H1 (cell line): ENCODE measurements around the gene EEF2K. TPM values are rescaled to one million over a fixed set of nuclear protein-coding genes. Genes with fewer than 3 reads are reported as not detected.

Experiments used
- CTCF ChIA-PET: fragments of 300-600 bp; sonication (Branson Sonifier 250); formaldehyde crosslinking; loops from one replicate; lab custom pipeline; 2021; ENCODE audit not compliant: partially characterized antibody; lab: Charles Lee
- POLR2A ChIA-PET: fragments of 300-600 bp; sonication (Branson Sonifier 250); formaldehyde crosslinking; loops from one replicate; lab custom pipeline; 2021; ENCODE audit warnings: inconsistent platforms; ENCODE audit not compliant: partially characterized antibody; lab: Charles Lee
- DNase-seq, 2 experiments: peaks; one replicate each; pipeline versions ENCODE4 v3.0.0 to v3.0.0-alpha.2; 2010 to 2022; ENCODE audit warnings: low spot score in 2 of 2, low read depth in 1 of 2, mixed read lengths in 1 of 2
- FAIRE-seq: peaks from 2 replicates; lab custom pipeline; 2011; peaks lifted over from hg19 to GRCh38; lab: Jason Lieb, UNC
- H2AFZ ChIP-seq: 2 replicates; pipeline ENCODE4 v1.8.1; 2012; ENCODE audit warnings: low read length, inconsistent platforms
- H2AK5ac ChIP-seq: 2 replicates; pipeline ENCODE4 v1.6.1; 2013; ENCODE audit warnings: low read depth, low read length
- H2BK120ac ChIP-seq: replicated peaks from 2 replicates; pipeline ENCODE3; 2013; ENCODE audit warnings: low read depth, low read length, inconsistent platforms
- H2BK12ac ChIP-seq: 2 replicates; pipeline ENCODE4 v1.6.1; 2013; ENCODE audit warnings: low read depth, low read length
- H2BK15ac ChIP-seq: 2 replicates; pipeline ENCODE4 v1.6.1; 2013; ENCODE audit warnings: low read length
- H2BK20ac ChIP-seq: 2 replicates; pipeline ENCODE4 v1.6.1; 2013; ENCODE audit warnings: low read length
- H2BK5ac ChIP-seq: 2 replicates; pipeline ENCODE4 v1.6.1; 2013; ENCODE audit warnings: low read depth, low read length
- H3K14ac ChIP-seq: 2 replicates; pipeline ENCODE4 v1.6.1; 2013; ENCODE audit warnings: inconsistent platforms; ENCODE audit not compliant: insufficient read length
- H3K18ac ChIP-seq: 2 replicates; pipeline ENCODE4 v1.6.1; 2013; ENCODE audit warnings: low read length; ENCODE audit errors: extremely low read depth
- H3K23ac ChIP-seq: 2 replicates; pipeline ENCODE4 v1.6.1; 2013; ENCODE audit warnings: inconsistent platforms; ENCODE audit not compliant: insufficient read length
- H3K23me2 ChIP-seq: 2 replicates; pipeline ENCODE4 v1.6.1; 2013; ENCODE audit warnings: low read depth, low read length
- H3K27ac ChIP-seq: 2 replicates; pipeline ENCODE4 v1.6.1; 2011; ENCODE audit warnings: low read depth, low read length, inconsistent platforms
- H3K27me3 ChIP-seq, 4 experiments: replicated peaks in 1 of 4; 1 replicate in 1 of 4; 2 replicates in 3 of 4; pipeline versions ENCODE4 v1.6.1 to v1.8.1; 2011 to 2013; ENCODE audit warnings: low read length in 3 of 4, mild to moderate bottlenecking in 3 of 4, inconsistent platforms in 2 of 4, mixed read lengths in 2 of 4, moderate library complexity in 1 of 4; ENCODE audit not compliant: control insufficient read depth in 3 of 4, insufficient read depth in 3 of 4; ENCODE audit errors: extremely low read depth in 1 of 4
- H3K36me3 ChIP-seq, 4 experiments: 2 replicates each; pipeline versions ENCODE4 v1.6.1 to v1.8.1; 2011 to 2013; ENCODE audit warnings: mild to moderate bottlenecking in 4 of 4, low read length in 3 of 4, moderate library complexity in 2 of 4, control low read depth in 1 of 4, inconsistent platforms in 1 of 4; ENCODE audit not compliant: insufficient read depth in 4 of 4, control insufficient read depth in 2 of 4
- H3K4ac ChIP-seq: replicated peaks from 2 replicates; pipeline ENCODE3; 2013; ENCODE audit warnings: low read length, low read depth, mixed read lengths, inconsistent platforms; ENCODE audit not compliant: insufficient read length
- H3K4me1 ChIP-seq, 4 experiments: replicated peaks in 1 of 4; 1 replicate in 1 of 4; 2 replicates in 3 of 4; pipeline versions ENCODE4 v1.6.1 to v1.8.1; 2011 to 2013; ENCODE audit warnings: low read length in 3 of 4, inconsistent platforms in 2 of 4, mixed read lengths in 1 of 4; ENCODE audit not compliant: insufficient read depth in 4 of 4, control insufficient read depth in 3 of 4
- H3K4me2 ChIP-seq, 2 experiments: 2 replicates each; pipeline versions ENCODE4 v1.6.1 to v1.8.1; 2011 to 2013; ENCODE audit warnings: low read depth in 2 of 2, low read length in 2 of 2, control low read depth in 1 of 2, inconsistent platforms in 1 of 2, mild to moderate bottlenecking in 1 of 2; ENCODE audit not compliant: insufficient read depth in 1 of 2
- H3K4me3 ChIP-seq, 4 experiments: fragments of 200-600, 300-600 bp in 1 of 4; sonication (generic), shearing (Covaris generic), sonication (Bioruptor Twin) in 1 of 4; 2 replicates each; pipeline versions ENCODE4 v1.5.1 to v1.8.1; 2011 to 2016; ENCODE audit warnings: low read length in 4 of 4, low read depth in 3 of 4, control low read depth in 2 of 4, inconsistent platforms in 2 of 4, mild to moderate bottlenecking in 2 of 4, mixed read lengths in 1 of 4, moderate library complexity in 1 of 4; ENCODE audit not compliant: insufficient read depth in 2 of 4; ENCODE audit errors: extremely low read depth in 1 of 4
- H3K56ac ChIP-seq: replicated peaks from 2 replicates; pipeline ENCODE3; 2013; ENCODE audit warnings: low read depth, mild to moderate bottlenecking, mixed read lengths, low read length, inconsistent platforms; ENCODE audit not compliant: insufficient read length
- H3K79me1 ChIP-seq: 2 replicates; pipeline ENCODE4 v1.6.1; 2013; ENCODE audit warnings: low read depth, low read length, control low read depth
- H3K79me2 ChIP-seq, 2 experiments: 2 replicates each; pipeline versions ENCODE4 v1.6.1 to v1.8.1; 2012 to 2013; ENCODE audit warnings: low read length in 2 of 2, mild to moderate bottlenecking in 2 of 2, inconsistent platforms in 1 of 2; ENCODE audit not compliant: insufficient read depth in 2 of 2, control insufficient read depth in 1 of 2
- H3K9ac ChIP-seq, 4 experiments: replicated peaks in 1 of 4; 1 replicate in 1 of 4; 2 replicates in 3 of 4; pipeline versions ENCODE4 v1.6.1 to v1.8.1; 2011 to 2013; ENCODE audit warnings: low read depth in 3 of 4, low read length in 3 of 4, control low read depth in 2 of 4, mild to moderate bottlenecking in 2 of 4, moderate library complexity in 2 of 4, inconsistent platforms in 1 of 4; ENCODE audit errors: extremely low read depth in 1 of 4
- H3K9me3 ChIP-seq, 2 experiments: 2 replicates each; pipeline versions ENCODE4 v1.6.1 to v1.8.1; 2012 to 2013; ENCODE audit warnings: mild to moderate bottlenecking in 2 of 2, moderate library complexity in 2 of 2, control low read depth in 1 of 2, inconsistent platforms in 1 of 2, low read depth in 1 of 2, low read length in 1 of 2, mixed read lengths in 1 of 2; ENCODE audit not compliant: insufficient read depth in 2 of 2
- H4K20me1 ChIP-seq, 2 experiments: replicated peaks in 1 of 2; 2 replicates each; pipeline versions ENCODE3 to v1.8.1; 2011 to 2013; ENCODE audit warnings: inconsistent platforms in 2 of 2, low read length in 2 of 2, mild to moderate bottlenecking in 1 of 2; ENCODE audit not compliant: insufficient read depth in 2 of 2, control insufficient read depth in 1 of 2
- H4K5ac ChIP-seq: 2 replicates; pipeline ENCODE4 v1.6.1; 2013; ENCODE audit warnings: low read length, low read depth, mixed read lengths, inconsistent platforms; ENCODE audit not compliant: insufficient read length
- H4K8ac ChIP-seq: 2 replicates; pipeline ENCODE4 v1.8.0; 2013; ENCODE audit warnings: mild to moderate bottlenecking, moderate library complexity, low read length, inconsistent platforms; ENCODE audit not compliant: insufficient read depth; ENCODE audit errors: extremely low read depth
- H4K91ac ChIP-seq: replicated peaks from 2 replicates; pipeline ENCODE3; 2013; ENCODE audit warnings: low read length, mixed read lengths, inconsistent platforms; ENCODE audit not compliant: insufficient read length
- EZH2 ChIP-seq: fragments of 200-600 bp; sonication (generic); IDR thresholded peaks from 2 replicates; pipeline ENCODE4 v1.7.1; 2012; ENCODE audit warnings: low read depth, mild to moderate bottlenecking, moderate library complexity, low read length, inconsistent platforms; ENCODE audit not compliant: severe bottlenecking
- POU5F1 ChIP-seq: IDR thresholded peaks from 2 replicates; pipeline ENCODE4 v1.6.1; 2011; ENCODE audit warnings: low read depth, mild to moderate bottlenecking, low read length, moderate library complexity
- WGBS, 2 experiments: shearing (Covaris generic) in 1 of 2; methylation state at CpG; one replicate each; pipeline versions ENCODE4 v1.1.6 to v1.1.7; 2013 to 2015; ENCODE audit warnings: low lambda C conversion rate in 2 of 2, mixed read lengths in 2 of 2, inconsistent platforms in 1 of 2, low coverage in 1 of 2, missing lambda C conversion rate in 1 of 2; ENCODE audit not compliant: insufficient replicate concordance in 2 of 2, insufficient coverage in 1 of 2, insufficient read length in 1 of 2; ENCODE audit errors: extremely low coverage in 1 of 2, missing lambda C conversion rate in 1 of 2; 5-methylcytosine and 5-hydroxymethylcytosine counted together
- polyA plus RNA-seq, 7 experiments: library from polyadenylated mRNA; depleted of rRNA in 3 of 7; stranded (reverse) in 5 of 7; unstranded in 2 of 7; fragments of >200 nt in 5 of 7; fragments of 200-250 nt in 2 of 7; gene quantifications; 1 replicate in 5 of 7; 2 replicates in 1 of 7; 4 replicates in 1 of 7; pipeline versions ENCODE4 v1.2.1 to v1.2.3, GENCODE V29; 2011 to 2013; ENCODE audit warnings: missing spikeins in 2 of 7, mixed read lengths in 2 of 7
- total RNA-seq: library from RNA; stranded (reverse); fragmentation: NEBNext Ultra II Directional; extraction: Animal tissue kit (Norgen Biotek cat#: 25700); gene quantifications from 2 replicates; pipeline ENCODE4 v1.2.1, GENCODE V29; 2021

EEF2K gene
- total and polyA plus RNA-seq, 2 of the 8 experiments (the other 6 are each of a cell fraction or from before 2014, with no cell fraction given) = 14.9 to 30.2 TPM

DNA sequence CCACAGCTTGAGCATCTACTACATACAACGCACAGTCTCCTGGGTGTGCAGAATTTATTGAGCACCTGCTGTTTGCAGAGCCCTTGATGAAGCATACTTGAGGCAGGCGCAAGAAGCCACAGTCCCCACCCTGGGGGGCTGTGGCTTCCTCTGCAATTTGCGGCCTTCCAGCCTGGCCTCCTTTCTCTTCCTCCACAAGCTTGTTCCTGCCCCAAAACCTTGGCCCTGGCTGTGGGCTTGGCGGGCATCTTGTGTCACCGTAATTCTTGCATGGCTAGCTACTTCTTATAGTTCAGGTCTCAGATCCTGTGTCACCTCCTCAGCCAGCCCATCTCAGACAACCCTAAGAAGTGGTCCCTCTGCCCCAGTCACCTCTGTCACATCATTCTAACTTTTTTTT lies 47.2 kb downstream of the EEF2K start:
- no peak overlapping the region for H3K4ac ChIP-seq
- no peak overlapping the region for H2AFZ ChIP-seq
- ChIA-PET POLR2A (interaction anchor here (1.0 kb wide), 2 partner anchors 15 to 45 kb away, joined by 3 read pairs; no protein-coding TSS in a partner anchor), CTCF (interaction anchor here (1.0 to 1.1 kb wide), 2 partner anchors 22 to 57 kb away, joined by 3 to 5 read pairs; no protein-coding TSS in a partner anchor)
- no peak overlapping the region for H4K5ac ChIP-seq
- no peaks in the 10 kb centered on the region for H3K27me3 ChIP-seq
- peaks cover 2% of the 10 kb centered on the region; the same call in 1 of the 2 replicates for H3K79me1 ChIP-seq
- H4K20me1 ChIP-seq = peaks cover 0 to 4% of the 10 kb centered on the region in 2 experiments
- no peak overlapping the region for H3K4me3 ChIP-seq
- no peak overlapping the region for H2BK120ac ChIP-seq
- no peak for DNase-seq
- TF ChIP-seq POU5F1 (no peak), EZH2 (no peak)
- TF ChIP-seq, all 59 proteins: peak for 0
- Histone ChIP-seq H2BK20ac (no peak overlapping the region), H3K9me3 (0 out of 4 replicates have a peak, but pooled peaks cover 0 to 2% of the 10 kb centered on the region in 2 experiments), H3K56ac (no peak overlapping the region), H3K4me2 (no peak overlapping the region), H3K4me1 (no peaks in the 10 kb centered on the region), H3K23ac (no peak overlapping the region), H3K18ac (no peak overlapping the region), H3K9ac (no peak overlapping the region), H2BK5ac (no peak overlapping the region), H4K91ac (no peak overlapping the region), H3K27ac (no peak overlapping the region), H3K14ac (no peak overlapping the region), H3K36me3 (peaks cover 5 to 25% (median 17%) of the 10 kb centered on the region in 4 experiments), H4K8ac (no peak overlapping the region), H3K23me2 (no peaks in the 10 kb centered on the region), H2BK12ac (no peak overlapping the region), H2AK5ac (no peak overlapping the region), H2BK15ac (no peak overlapping the region), H3K79me2 (no peaks in the 10 kb centered on the region)
- whole genome bisulfite sequencing, 2 experiments = 96% methylated on average over 5 of the region's 5 CpGs; no CpG with 5 or more reads in 1 of the 2 experiments
- no peak for FAIRE-seq
